Effector memory CD8-positive, alpha-beta T cell (primary cell): Measurements from ENCODE around the gene SMIM12.

Source experiments
- ATAC-seq: fragments of 150-1000 bp; cut with Tn5 transposase; replicated peaks from 2 replicates; pipeline ENCODE4 v1.10.0; 2021; ENCODE audit warnings: mild to moderate bottlenecking, moderate library complexity
- DNase-seq, 3 experiments: peaks; one replicate each; pipeline ENCODE4 v3.0.0; 2021
- H3K27ac Mint-ChIP-seq, 2 donors: one replicate each; pipeline ENCODE4 v1.8.0; 2022; ENCODE audit warnings: mild to moderate bottlenecking in 2 of 2, mixed read lengths in 2 of 2, moderate library complexity in 2 of 2
- H3K27me3 Mint-ChIP-seq, 2 donors: one replicate each; pipeline ENCODE4 v1.8.0; 2022; ENCODE audit warnings: mixed read lengths in 2 of 2
- H3K36me3 Mint-ChIP-seq: one replicate; pipeline ENCODE4 v1.8.0; 2022; ENCODE audit warnings: mild to moderate bottlenecking, moderate library complexity, mixed read lengths; ENCODE audit not compliant: insufficient read depth
- H3K4me1 Mint-ChIP-seq, 2 donors: one replicate each; pipeline ENCODE4 v1.8.0; 2022; ENCODE audit warnings: low read depth in 2 of 2, mixed read lengths in 2 of 2
- H3K4me3 Mint-ChIP-seq, 2 donors: one replicate each; pipeline ENCODE4 v1.8.0; 2022; ENCODE audit warnings: mild to moderate bottlenecking in 2 of 2, mixed read lengths in 2 of 2, moderate library complexity in 2 of 2
- H3K9me3 Mint-ChIP-seq, 2 donors: one replicate each; pipeline ENCODE4 v1.8.0; 2022; ENCODE audit warnings: mixed read lengths in 2 of 2
- total RNA-seq, 9 experiments: gene quantifications; one replicate each; lab custom pipeline; 2026; lab: John Stamatoyannopoulos, UW

The SMIM12 gene, protein sequence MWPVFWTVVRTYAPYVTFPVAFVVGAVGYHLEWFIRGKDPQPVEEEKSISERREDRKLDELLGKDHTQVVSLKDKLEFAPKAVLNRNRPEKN
- total RNA-seq = 43.5 to 91.1 (median 71.4) reads per million in 9 experiments

GRCh38 chr1:34859446-34860200 lies at the start of gene SMIM12:
TSS of gene SMIM12 (minus strand) at chr1:34859749. CDS start at chr1:34855977, 3,772 bp downstream.
- Mint-ChIP-seq H3K27me3 (no peaks in the 10 kb centered on the region), H3K36me3 (peaks cover 18% of the 10 kb centered on the region), H3K9me3 (peaks cover 0 to 2% of the 10 kb centered on the region in 2 donors), H3K4me1 (peaks cover 43 to 55% of the 10 kb centered on the region in 2 donors), H3K4me3 (peak within 1 kb of the TSS; percentile 92 to 93), H3K27ac (peak within 1 kb of the TSS; percentile 90 to 95)
- peak; percentile 85 to 87 (median 85) for DNase-seq
- peak; percentile 96 for ATAC-seq

DNA sequence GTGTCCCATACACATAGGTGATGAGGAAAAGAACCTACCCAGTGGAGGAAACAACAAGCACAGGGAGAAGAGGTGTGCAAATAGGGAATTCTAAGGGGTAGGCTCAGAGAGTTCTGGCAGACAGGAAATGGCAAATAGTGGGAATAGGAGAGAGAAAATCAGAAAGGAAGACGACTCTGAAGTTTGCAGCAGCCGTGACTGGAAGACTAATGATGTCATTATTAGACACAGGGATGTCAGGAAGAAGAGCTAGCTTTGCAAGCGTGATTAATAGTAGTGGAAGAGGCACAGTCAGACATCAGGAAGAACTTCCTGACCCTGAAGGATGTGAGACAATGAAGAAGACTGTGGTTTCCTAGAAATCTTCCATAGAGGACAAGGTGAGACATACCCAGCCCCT lies 48.8 kb upstream of the SMIM12 start:
- H3K27ac Mint-ChIP-seq = no peak overlapping the region
- no peaks in the 10 kb centered on the region for H3K36me3 Mint-ChIP-seq
- no peak for ATAC-seq
- no peaks in the 10 kb centered on the region for H3K9me3 Mint-ChIP-seq
- peaks cover 25 to 43% of the 10 kb centered on the region in 2 donors for H3K27me3 Mint-ChIP-seq
- H3K4me1 Mint-ChIP-seq = no peaks in the 10 kb centered on the region
- no peak for DNase-seq
- no peak overlapping the region for H3K4me3 Mint-ChIP-seq

DNA sequence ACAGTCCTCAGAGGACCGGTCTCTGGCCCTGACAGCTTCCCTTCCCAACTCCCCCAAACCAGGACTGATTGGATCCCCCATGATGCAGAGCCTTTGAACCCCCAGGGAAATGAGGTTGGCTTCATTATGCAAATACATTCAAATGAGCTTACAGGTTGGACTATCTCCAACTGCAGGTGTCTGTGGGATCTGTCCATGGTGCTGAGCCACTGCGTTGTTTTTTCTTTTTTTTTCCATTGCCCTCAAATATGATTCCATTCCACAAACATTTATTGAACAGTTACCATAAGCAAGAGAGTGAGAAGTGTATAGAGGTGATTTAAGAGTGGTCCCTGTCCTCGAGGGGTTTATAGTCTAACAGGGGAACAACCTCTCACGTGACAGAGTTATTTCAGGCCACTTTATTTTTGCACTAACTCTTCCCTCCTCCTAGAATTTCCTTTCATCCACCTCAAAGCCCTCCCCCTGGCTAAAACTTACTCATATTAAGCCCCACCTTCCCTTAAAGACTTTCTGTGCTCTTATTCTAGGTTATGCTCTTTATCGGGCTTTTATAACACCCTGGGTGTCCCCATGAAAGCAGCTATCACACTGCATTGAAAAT lies 48.0 kb upstream of the SMIM12 start:
- DNase-seq = no peak
- Mint-ChIP-seq H3K27ac (no peak overlapping the region), H3K4me3 (no peak overlapping the region), H3K4me1 (no peaks in the 10 kb centered on the region), H3K27me3 (peaks cover 30 to 43% of the 10 kb centered on the region in 2 donors), H3K36me3 (no peaks in the 10 kb centered on the region), H3K9me3 (no peaks in the 10 kb centered on the region)
- ATAC-seq = no peak

DNA sequence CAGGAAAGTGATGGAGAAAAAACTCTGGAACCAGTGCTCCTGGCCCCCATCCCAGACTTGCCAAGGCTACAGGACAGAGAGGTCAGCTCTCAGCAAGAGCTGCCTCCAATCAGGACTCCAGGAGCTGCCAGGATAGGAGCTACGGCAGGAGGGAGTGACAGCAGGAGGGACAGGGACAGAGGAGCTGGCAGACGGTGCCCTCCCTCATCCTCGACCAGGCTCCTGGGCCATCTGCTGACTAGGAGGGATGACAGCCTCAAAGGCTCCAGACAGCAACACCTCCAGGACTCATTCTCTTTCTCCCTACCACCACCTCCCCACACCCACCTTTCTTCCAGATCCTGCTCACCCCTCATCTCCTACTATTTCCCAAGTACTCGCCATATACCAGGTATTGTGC lies 47.2 kb upstream of the SMIM12 start:
- Mint-ChIP-seq H3K4me3 (no peak overlapping the region), H3K9me3 (no peaks in the 10 kb centered on the region), H3K27ac (no peak overlapping the region), H3K4me1 (no peaks in the 10 kb centered on the region), H3K36me3 (no peaks in the 10 kb centered on the region), H3K27me3 (peaks cover 36 to 49% of the 10 kb centered on the region in 2 donors)
- DNase-seq = no peak
- ATAC-seq = no peak

- no peak for DNase-seq
Measured at GRCh38 chr1:34906222-34906621, 46.7 kb upstream of the SMIM12 start.

GRCh38 chr1:34905098-34905459 lies 45.5 kb upstream of the SMIM12 start:
- no peak for ATAC-seq
- Mint-ChIP-seq H3K36me3 (no peaks in the 10 kb centered on the region), H3K27me3 (peaks cover 45 to 66% of the 10 kb centered on the region in 2 donors), H3K4me3 (no peak overlapping the region), H3K4me1 (no peaks in the 10 kb centered on the region), H3K27ac (no peak overlapping the region), H3K9me3 (no peaks in the 10 kb centered on the region)
- no peak for DNase-seq

More at GRCh38 chr1:34906222-34906621, 46.7 kb upstream of the SMIM12 start:
- H3K4me1 Mint-ChIP-seq = no peaks in the 10 kb centered on the region
- no peaks in the 10 kb centered on the region for H3K36me3 Mint-ChIP-seq
- H3K27me3 Mint-ChIP-seq = peaks cover 42 to 55% of the 10 kb centered on the region in 2 donors
- no peak overlapping the region for H3K27ac Mint-ChIP-seq
- H3K4me3 Mint-ChIP-seq = no peak overlapping the region
- H3K9me3 Mint-ChIP-seq = no peaks in the 10 kb centered on the region
- no peak for ATAC-seq

DNA sequence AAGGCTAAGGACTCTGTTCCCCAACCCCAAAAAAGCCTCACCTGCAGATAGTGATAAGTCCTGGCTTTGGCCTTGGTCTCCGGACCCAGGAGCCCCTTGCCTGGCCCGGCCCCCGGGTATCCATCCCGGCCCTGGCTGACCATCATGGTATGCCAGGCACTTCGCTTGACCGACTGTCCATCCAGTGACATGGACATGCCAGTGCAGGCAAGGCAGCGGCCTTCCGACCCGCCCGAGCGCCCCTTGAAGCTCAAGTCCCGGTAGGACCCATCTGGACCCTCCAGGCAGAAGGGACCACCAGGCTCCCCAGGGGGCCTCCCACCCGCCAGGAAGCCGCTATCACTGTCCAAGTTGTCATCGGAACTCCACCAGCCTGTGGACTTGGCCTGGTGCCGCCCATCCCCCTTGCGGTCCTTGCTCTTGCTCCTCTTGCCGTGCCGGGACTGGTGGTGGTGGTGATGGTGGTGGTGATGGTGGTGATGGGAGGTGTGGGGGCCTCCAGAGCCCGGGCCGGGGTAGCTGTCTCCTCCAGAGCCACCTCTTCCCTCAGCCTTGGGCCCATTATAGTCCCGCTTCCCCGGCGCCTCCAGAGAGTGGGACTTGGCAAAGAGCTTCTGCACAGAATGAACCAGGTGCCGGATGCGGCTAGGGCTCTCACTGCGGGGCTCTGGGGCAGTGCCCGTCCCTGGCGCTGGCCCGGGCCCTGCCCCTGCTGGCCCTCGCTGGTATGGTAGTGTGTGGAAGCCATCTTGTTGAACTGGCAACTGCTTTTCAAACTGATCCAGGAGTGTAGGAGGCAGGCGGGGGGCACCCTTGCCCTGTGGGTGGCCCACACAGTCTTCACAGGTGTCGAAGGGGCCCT lies 44.9 kb upstream of the SMIM12 start:
- Mint-ChIP-seq H3K9me3 (no peaks in the 10 kb centered on the region), H3K27ac (no peak overlapping the region), H3K4me1 (no peaks in the 10 kb centered on the region), H3K27me3 (peaks cover 46 to 69% of the 10 kb centered on the region in 2 donors), H3K4me3 (no peak overlapping the region), H3K36me3 (no peaks in the 10 kb centered on the region)
- no peak for ATAC-seq
- no peak for DNase-seq

DNA sequence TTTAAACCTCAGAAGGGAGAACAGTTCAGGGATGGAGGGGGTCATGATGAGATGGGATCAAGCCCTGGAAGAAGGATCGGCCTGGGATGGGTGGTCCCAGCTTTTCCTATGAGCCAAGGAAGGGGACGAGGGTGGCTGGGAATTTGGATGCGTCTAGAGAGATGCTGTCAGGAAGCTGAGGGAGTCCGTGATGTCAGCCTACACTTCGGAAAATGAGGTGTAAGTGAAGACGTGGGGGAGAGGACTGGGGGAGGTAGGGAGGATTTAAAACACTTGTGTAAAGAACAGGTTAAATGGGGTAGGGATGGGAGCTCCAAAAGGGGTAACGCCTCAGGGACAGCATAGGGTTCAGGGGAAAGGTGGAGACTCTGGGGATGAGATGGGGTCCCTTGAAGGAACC lies 42.4 kb upstream of the SMIM12 start:
- Mint-ChIP-seq H3K9me3 (no peaks in the 10 kb centered on the region), H3K36me3 (no peaks in the 10 kb centered on the region), H3K27me3 (peaks cover 41 to 50% of the 10 kb centered on the region in 2 donors), H3K4me3 (no peak overlapping the region), H3K4me1 (peaks cover 0 to 3% of the 10 kb centered on the region in 2 donors), H3K27ac (no peak overlapping the region)
- no peak for DNase-seq
- no peak for ATAC-seq

DNA sequence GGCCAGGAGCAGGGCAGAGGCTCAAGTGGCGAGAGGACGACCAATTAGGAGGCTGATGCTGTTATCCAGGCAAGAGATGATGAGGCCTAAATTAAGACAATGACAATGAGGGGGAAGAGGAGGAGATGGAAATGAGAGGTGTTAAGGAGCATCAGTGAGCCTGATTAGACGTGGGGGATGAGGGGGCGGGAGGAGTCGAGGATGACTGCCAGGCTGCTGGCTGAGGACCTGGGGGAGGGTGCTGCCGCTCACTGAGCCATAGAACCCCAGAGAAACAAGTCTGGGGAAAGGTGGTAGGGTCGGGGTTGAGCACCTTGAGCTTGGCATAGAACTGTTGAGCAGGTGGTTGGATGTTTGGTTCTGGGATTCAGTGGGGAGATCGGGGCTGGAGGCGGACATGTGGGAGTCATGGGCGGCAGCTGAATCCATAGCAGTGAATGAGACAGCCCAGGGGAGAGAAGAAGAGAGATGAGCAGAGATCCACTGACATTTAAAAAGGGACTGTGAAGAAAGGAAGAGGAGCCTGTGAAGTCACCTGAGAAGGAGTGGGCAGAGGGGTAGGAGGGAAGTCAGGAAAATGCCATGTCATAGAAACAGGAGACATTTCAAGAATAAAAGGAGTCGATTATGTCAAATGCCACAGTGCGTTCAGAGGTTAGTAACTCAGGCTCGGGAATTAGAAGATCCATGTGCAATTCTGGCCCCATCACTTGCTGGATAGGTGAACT lies 41.4 kb upstream of the SMIM12 start:
- ATAC-seq = no peak
- Mint-ChIP-seq H3K4me3 (no peak overlapping the region), H3K36me3 (no peaks in the 10 kb centered on the region), H3K4me1 (peaks cover 0 to 3% of the 10 kb centered on the region in 2 donors), H3K27me3 (peaks cover 35 to 42% of the 10 kb centered on the region in 2 donors), H3K9me3 (no peaks in the 10 kb centered on the region), H3K27ac (no peak overlapping the region)
- DNase-seq = no peak

DNA sequence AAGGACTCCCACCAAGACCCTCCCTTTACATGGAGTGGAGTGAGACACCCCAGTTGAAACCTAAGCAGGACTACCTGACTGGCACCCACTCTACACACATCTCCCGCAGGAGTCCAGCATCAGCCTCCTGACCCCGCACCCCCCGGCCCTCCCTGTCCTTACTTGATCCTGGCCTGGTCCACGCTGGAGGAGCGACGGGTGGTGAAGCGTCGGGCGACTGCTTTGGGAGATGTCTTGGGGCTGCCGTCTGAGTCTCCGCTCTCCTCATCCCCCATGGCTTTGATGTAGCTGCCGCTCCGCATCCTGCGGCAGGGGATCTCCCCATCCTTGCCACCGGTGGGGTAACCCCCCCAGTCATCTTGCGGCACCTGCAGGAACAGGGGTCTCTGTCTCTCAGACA lies 40.4 kb upstream of the SMIM12 start:
- ATAC-seq = no peak
- Mint-ChIP-seq H3K9me3 (no peaks in the 10 kb centered on the region), H3K4me1 (peaks cover 0 to 3% of the 10 kb centered on the region in 2 donors), H3K27me3 (peaks cover 35 to 42% of the 10 kb centered on the region in 2 donors), H3K36me3 (no peaks in the 10 kb centered on the region), H3K4me3 (no peak overlapping the region), H3K27ac (no peak overlapping the region)
- no peak for DNase-seq

DNA sequence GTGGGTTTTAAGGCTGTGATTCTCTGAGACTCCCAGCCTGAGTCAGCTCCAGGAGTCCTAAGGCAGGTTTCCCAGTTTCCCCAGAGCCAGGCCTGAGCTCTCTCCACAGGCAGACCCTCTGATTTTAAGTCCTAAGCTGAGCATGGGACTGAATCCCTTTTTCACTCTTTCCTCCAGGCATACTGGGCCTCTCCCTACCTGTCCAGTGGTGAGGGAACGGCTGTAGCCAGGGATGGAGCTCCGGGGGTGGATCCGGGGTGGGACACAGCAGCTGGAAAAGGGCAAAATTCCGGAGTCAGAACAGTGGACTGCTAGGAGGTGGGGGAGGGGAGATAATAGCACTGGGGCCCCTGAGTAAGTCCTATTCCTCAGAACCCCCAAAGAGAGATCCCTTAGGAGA lies 39.9 kb upstream of the SMIM12 start:
- DNase-seq (no peak), ATAC-seq (no peak)
- Mint-ChIP-seq H3K4me1 (peaks cover 0 to 3% of the 10 kb centered on the region in 2 donors), H3K27me3 (peaks cover 35 to 42% of the 10 kb centered on the region in 2 donors), H3K27ac (no peak overlapping the region), H3K36me3 (no peaks in the 10 kb centered on the region), H3K9me3 (no peaks in the 10 kb centered on the region), H3K4me3 (no peak overlapping the region)

DNA sequence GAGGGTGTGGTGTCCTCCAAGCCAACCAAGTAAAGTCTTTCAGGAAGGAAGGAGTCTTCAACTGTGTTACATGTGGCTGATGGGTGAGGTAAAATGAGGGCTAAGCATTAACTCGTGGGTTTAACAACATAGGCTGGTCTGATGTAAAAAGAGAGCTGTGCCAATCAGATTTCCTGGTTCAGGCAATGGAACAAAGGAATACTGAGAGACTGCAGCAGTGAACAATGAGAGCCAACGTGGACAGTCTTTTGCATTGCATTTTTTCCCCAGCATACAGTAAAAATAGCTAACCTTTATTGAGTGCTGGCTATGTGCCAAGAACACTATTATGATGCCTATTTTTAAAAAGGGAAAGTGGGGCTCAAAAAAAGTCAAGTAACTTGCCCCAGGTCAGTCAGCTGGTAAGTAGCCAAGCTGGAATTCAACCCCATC lies 38.8 kb upstream of the SMIM12 start:
- Mint-ChIP-seq H3K27ac (no peak overlapping the region), H3K9me3 (no peaks in the 10 kb centered on the region), H3K4me1 (peaks cover 0 to 3% of the 10 kb centered on the region in 2 donors)

DNA sequence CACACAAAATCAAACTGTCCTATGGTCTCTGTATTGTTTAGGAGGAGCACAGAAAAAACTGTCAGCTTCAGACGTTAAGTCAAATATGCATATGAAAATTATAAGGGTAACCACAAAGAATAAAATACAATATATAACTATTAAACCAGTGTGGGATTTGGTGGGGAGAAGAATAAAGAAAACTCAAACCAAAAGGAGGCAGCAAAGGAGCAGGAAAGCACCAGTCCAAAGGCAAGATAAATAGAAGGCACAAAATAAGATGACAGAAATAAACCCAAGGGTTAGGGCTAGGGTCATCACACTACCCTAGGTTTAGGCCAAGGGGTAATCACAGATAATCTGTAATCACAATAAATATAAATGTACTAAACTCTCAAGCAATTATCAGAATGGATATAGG lies 37.1 kb upstream of the SMIM12 start:
- no peak overlapping the region for H3K4me3 Mint-ChIP-seq
- peaks cover 0 to 3% of the 10 kb centered on the region in 2 donors for H3K4me1 Mint-ChIP-seq
- peaks cover 4 to 8% of the 10 kb centered on the region in 2 donors for H3K9me3 Mint-ChIP-seq
- H3K36me3 Mint-ChIP-seq = no peaks in the 10 kb centered on the region
- no peak overlapping the region for H3K27ac Mint-ChIP-seq
- H3K27me3 Mint-ChIP-seq = peaks cover 25 to 26% of the 10 kb centered on the region in 2 donors
- ATAC-seq = no peak
- no peak for DNase-seq

More for the DNA sequence above, 38.8 kb upstream of the SMIM12 start:
- H3K36me3 Mint-ChIP-seq = no peaks in the 10 kb centered on the region
- no peak overlapping the region for H3K4me3 Mint-ChIP-seq
- no peak for ATAC-seq
- no peak for DNase-seq
- H3K27me3 Mint-ChIP-seq = peaks cover 30 to 35% of the 10 kb centered on the region in 2 donors
